SW480 (cell line): ENCODE results near the gene SPAG9.

Experiments used
- DNase-seq: peaks from one replicate; pipeline ENCODE4 v3.0.0-alpha.2; 2016; ENCODE audit warnings: low spot score

The SPAG9 gene

DNA sequence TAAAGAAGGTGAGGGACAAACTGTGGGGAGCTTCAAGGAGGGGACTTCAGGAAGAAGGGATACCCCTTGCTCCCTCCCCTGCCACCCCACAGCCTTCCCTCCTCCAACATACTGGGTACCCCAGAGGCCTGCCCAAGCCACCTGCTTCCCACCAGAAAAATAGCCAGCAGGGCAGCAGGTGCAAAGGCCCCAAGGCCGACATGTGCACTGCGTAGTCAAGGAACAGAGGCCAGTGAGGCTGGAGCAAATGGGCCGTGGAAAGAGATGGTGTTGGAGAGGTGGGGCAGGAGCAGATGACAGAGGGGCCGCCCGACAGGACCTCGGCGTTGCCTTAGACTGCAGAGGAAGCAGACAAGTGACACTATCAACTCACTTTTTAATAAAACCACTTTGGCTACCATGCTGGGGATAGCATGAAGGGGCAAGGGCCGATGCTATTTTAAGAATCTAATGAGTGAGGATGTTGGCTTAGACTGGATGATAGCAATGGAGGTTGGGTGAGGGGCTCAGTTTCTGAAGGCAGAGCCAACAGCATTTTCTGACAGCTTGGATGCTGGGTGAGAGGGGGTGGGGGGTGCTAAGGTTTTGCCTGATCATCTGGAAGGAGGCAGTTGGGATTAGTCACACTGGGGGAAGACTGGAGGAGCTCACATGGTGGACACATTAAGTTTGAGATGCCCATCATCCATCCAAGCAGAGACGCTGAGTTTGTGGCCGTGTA, 181.7 kb downstream of the SPAG9 start:
- no peak for DNase-seq

DNA sequence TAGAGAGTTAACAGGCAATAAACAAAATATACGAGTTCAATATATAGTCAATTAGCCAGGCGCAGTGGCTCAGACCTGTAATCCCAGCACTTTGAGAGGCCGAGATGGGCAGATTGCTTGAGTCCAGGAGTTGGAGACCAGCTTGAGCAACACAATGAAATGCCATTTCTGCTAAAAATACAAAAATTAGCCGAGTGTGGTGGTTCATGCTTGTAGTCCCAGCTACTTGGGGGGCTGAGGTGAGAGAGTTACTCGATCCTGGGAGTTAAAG, 184.7 kb downstream of the SPAG9 start:
- no peak for DNase-seq

DNA sequence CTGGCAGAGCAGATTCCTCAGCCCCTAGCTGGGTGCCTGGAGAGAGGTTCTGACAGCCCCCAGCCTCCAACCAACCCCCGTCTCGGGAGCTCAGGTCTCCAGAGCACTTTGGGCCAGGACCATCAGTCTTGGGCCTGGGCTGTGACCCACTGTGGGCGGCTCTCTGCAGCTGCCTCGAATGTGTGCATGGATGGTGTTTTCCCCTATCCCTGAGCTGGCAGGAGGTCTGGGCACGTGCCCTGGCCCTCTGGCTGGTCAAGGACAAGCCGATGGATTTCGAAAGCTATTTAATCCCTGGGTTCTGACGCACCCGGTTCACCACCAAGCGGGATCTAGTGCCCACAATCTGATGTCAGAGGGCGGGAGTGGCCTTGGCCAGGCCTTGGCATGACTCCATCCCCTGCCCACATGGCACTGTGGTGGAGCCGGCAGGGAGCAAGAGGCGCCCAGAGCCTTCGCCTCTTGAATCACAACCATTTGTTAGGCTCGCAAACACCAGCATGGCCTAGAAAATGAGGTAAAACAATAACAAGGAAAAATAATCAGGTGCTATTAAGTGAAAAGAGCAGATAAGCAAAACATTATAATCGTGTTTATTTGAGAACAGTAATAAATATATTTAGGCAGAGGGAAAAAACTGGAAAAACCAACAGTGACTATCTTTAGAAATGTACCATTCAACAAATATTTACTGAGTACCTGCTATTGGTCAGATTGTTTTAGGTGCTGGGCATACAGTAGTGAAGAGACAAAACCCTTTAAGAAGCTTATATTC, 185.3 kb downstream of the SPAG9 start:
- DNase-seq: peak; percentile 85

DNA sequence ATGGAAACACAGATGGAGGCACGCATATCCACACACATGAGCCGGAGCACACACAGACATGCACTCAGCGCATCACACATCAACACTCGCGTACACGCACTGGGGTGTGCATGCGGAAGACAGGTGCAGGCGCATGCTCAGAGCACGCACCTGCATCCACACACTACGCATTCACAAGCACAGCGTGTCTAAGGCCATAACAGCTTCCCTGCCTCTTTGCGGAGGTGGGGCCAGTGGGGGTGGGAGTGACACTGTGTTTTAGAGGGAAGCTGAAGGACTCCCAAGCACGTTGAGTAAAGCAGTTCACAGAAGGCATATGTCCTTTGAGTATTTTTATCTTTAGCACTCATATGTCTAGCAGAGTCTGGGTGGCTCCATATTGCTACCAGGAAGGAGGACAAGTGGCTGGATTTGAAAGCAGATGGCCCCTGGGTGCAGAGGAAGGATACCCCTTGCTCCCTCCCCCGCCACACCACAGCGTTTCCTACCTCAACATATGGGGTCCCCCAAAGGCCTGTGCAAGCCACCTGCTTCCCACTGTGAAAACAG, 185.9 kb downstream of the SPAG9 start:
- no peak for DNase-seq

GRCh38 chr17:50934161-50934560, 186.5 kb downstream of the SPAG9 start:
- DNase-seq: no peak

GRCh38 chr17:50931144-50931908, 189.3 kb downstream of the SPAG9 start:
- peak; percentile 68 for DNase-seq

- DNase-seq: no peak
Measured at GRCh38 chr17:50928646-50929045, 192.0 kb downstream of the SPAG9 start.

- DNase-seq: no peak
Measured at GRCh38 chr17:50927287-50927686, 193.4 kb downstream of the SPAG9 start.

DNA sequence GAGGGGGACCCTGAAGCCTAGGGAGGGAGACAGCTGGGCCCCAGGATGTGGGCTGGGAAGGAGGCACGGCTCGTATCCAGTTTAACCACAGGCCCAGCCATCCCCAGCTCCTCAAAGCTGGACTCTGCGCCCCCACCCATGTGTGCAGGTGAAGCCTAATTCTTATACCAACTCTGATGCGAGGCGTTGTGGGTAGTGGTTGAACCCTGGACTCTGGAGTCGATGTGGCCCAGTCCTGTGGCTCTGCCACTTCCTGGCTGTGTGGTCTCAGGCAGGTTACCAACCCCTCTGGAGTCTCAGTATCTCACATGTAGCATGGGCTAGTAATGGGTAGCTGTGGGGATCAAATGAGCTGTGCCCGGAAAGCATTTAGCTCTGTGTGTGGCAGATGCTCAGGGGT, 194.1 kb downstream of the SPAG9 start:
- DNase-seq: no peak

DNA sequence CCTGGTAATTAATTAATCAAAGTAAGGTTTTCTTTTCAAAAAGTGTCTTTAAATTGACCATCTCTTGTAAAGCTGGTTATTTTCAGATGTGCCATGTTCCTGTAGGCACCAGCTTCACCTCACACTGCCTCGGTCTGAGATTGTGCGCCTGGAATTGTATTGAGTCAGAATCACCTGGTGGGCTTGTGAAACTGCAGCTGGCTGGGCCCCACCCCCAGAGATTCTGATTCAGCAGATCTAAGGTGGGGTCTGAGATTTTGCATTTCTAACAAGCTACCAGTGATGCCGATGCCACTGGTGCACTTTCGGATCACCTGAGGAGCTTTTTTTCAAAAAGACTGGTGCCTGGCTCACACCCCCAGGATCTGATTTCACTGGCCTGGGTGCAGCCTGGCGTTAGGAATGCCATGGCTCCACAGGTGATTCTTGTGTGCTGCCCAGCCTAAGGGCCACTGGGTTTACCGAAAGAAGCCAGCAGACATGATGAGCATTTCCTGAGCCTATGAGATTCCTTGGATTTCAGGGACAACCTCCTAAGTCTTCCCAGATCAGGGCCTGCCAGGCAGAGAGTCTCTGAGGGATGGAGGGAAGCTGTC, 195.3 kb downstream of the SPAG9 start:
- DNase-seq: no peak

DNA sequence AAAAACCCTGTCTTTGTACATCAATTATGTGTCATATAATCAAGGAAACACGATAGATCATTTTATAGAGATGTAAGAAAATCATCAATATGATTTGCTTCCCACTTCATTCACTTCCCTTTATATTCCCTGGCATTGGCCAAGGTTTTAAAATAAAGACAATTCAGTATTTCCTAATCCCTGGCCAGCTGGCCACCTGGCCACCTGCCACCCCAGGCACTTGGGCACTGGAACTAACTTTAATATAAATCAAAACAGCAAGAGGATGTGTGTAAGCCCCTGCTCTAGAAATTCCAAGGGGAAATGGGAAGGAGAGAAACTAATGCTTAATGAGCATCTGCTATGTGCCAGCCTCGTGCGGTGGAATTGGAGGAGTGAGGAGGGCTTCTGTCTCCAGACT, 195.9 kb downstream of the SPAG9 start:
- DNase-seq: no peak

GRCh38 chr17:50924300-50924699, 196.4 kb downstream of the SPAG9 start:
- DNase-seq: no peak

DNA sequence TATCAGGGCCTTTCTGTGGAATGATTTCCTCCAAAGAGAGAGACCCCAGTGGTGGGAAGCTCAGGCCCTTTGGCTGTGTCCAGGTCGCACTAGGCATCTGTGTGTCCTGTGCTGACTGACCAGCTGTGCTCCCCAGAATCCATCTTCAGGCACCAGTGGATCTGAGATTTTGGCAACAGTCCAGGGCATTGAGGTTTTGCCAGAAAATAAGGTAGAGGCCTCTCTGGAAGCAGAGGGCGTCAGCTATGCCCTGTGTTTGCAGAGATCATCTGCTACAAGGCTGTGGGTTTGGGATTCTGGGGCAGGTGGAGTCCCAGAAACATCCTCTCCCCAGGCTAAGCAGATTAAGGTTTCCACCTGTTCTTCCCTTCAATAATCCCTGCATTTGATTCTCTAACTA, 197.1 kb downstream of the SPAG9 start:
- no peak for DNase-seq

DNA sequence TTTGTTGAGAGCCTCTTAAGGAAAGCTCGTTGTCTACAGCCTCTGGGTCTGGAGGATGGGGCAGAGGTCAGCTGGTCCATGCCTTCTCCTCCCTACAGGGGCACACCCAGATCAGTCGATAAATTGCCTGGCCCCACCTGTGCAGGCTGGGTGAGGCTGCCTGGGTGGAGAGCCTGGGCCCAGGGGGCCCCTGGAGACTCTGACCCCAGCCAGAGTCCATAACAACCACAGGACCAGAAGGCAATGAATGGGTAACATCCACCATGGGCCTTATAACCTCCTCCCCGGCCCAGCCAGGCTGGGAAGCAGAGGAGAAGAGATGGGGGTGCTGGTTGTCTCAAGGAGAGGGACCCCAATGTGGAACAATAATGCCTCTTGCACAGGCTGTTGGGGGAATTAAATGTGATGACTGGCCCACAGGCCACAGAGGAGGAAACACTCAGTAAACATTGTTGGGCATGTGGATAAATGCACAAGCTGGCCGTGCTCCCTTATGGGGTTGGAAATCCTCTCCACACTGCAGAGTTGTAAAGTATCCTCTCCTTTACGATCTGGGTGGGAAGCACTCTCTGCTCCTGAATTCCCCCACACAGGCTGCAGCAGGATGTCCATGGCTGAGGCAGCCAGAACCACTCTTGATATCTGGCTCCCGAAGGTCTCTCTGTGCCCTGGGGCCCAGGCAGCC, 197.8 kb downstream of the SPAG9 start:
- no peak for DNase-seq

- no peak for DNase-seq
Measured at GRCh38 chr17:50922107-50922506, 198.6 kb downstream of the SPAG9 start.

- no peak for DNase-seq
Measured at GRCh38 chr17:50920891-50921586, 199.6 kb downstream of the SPAG9 start.

- no peak for DNase-seq
Measured at GRCh38 chr17:50920041-50920410, 200.6 kb downstream of the SPAG9 start.

GRCh38 chr17:50919321-50920040, 201.2 kb downstream of the SPAG9 start:
- DNase-seq: peak; percentile 88

DNA sequence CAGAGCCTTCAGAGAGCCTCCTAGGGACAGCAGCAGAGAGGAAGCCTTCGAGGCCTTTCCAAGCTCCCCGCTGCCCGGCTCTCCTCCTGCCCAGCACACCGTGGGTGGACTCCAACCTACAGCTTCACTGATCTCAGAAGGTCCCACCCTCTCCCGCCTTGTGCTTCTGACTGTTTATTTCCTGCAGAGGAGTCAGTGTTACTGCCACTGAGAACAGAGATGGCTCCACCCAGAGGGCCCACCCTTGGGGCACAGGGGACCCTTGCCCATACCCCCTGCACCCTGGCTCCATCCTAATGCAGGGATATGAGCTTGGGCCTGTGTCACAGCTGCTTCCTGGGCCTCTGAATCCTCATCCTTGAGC, 201.8 kb downstream of the SPAG9 start:
- no peak for DNase-seq

GRCh38 chr17:50918071-50918932, 202.4 kb downstream of the SPAG9 start:
- DNase-seq: no peak
